GM18508 (cell line): Measurements from ENCODE around the gene LRRC57.
A peak's percentile ranks its signal among the peaks of the same experiment; 100 is the strongest.
"Not testable (repeated sequence)": the region's sequence is repeated elsewhere in the genome, so short reads cannot be mapped to it uniquely, and the experiment has no call there.

Source experiments
- ATAC-seq: cut with Tn5 transposase; IDR thresholded peaks from one replicate; pipeline ENCODE4 v1.9.1; 2021; ENCODE audit warnings: moderate number of reproducible peaks; ENCODE audit not compliant: insufficient read depth, unreplicated experiment

The LRRC57 gene

DNA sequence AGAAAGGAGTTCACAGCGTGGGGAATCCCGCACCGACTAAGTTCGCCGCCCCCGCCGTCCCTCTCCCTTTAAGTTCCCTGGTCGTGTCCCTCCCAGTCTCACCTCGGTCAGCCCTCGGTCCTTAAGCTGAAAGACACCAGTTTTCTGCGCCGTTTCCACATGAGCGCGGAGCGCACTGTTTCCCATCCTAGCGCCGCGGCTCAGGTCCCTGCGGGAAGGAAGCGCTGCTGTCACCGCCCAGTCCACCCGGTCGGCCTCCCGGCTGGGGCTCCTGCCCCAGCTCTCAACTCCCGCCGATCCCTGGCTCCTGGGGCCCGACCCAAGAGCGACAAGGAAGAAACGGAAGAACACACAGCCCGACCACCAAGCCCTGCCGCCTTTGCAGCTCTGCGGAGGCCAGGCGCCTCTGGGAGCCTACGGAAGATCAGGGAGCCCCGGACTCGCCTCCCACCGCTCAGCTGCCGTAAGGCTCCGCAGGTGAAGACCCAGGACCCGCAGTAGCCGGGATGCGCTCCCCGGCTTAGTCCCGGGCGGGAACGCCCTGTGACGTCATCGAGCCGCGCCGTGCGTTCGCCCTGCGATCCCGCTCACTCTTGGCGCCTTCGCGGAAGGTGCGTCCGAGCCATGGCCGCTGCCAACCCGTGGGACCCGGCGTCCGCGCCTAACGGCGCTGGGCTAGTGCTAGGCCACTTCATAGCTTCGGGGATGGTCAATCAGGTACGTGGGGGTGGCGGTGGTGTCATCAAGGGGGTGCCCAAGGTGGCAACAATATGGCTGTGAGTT, at the start of gene LRRC57, which contains the start of gene HAUS2:
TSS of gene LRRC57 (minus strand) at position 545 of the 783 bp plus-strand sequence. CDS start at position 186, 359 bp downstream.
TSS of gene HAUS2 (plus strand) at position 590 of the 783 bp plus-strand sequence. CDS start at position 625, 35 bp downstream.
- ATAC-seq = no peak

DNA sequence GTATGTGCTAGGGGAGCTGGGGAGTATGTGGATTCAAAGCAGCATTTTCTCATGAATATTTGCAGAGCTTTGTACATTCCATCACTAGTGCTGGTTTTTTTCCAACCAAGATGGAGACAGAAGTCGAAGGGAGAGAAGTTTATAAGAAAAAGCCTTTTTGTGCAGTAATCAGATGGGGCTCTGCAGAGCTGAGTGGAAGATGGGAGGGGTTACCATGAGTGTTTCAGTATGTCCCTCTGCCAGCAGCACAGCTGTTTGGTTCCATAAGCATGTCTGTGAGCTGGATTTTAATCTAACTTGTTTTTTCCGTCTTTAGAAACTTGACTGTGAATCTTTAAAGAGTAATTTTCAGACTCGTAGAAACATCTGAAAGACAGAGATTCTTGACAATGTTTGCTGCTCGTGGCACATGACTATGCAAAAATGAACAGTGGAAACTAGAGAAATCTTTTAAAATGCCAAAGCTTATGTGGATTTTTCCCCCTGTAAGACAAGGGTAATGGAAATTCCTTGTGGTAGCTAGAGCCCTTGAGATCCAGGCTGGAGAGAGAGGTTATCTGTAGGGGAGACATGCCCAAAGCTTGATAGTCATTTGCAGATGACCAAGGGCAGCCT, 47.1 kb upstream of the LRRC57 start:
- ATAC-seq = no peak

DNA sequence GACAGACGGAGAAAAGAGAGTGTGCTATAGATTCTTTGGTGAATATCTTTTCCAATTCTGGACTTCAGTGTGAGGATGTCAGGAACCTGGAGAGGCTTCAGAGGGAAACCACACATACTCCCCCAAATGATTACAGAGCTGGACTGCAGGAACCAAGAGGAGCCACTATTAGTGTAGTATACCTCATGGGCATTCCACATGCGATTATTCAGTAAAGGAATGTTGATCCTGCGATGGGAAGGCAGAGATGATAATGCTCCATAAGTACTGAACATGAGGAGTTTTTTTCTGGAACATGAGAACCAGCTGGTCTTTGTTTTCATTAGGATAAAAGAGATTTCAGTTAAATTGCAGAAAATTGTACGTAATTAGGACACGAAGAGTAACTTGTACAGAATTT, 45.5 kb upstream of the LRRC57 start:
- no peak for ATAC-seq

DNA sequence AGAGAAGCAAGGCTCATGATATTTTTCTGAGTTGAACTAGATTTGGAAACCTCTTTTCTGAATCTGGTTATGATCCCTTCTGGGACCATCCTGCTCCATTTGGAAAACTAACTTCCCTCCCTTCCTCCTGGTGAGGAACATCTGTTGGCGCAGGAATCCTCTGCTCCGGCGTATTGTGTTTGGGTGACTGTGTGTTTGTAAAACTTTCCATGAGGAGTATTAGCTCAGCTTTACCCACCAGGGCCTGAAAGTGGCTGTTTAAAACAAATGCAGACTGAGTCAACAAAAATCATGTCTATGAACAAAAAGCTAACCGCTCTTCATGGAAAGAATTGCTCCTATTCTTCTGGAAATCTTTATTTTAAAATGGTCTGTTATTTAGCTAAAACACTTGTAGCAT, 44.5 kb upstream of the LRRC57 start:
- no peak for ATAC-seq

DNA sequence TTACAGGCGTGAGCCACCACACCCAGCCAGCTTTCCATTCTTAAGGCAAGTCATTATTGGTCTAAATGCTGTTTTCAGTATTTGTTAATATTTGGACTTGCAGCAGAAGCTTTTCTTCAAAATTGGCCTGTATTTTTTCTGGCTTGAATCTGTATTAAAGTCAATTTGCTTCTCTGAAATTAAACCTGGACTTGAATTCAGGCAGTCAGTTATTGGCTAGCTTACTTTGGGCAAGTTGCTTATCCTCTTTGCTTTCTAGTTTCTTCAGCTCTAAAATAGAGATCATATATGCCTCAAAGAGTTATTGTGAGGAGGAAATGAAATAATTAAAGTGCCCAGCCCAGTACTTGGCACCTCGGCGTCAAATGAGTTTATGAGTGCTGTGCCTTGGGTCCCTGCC, 44.1 kb upstream of the LRRC57 start:
- ATAC-seq = no peak

DNA sequence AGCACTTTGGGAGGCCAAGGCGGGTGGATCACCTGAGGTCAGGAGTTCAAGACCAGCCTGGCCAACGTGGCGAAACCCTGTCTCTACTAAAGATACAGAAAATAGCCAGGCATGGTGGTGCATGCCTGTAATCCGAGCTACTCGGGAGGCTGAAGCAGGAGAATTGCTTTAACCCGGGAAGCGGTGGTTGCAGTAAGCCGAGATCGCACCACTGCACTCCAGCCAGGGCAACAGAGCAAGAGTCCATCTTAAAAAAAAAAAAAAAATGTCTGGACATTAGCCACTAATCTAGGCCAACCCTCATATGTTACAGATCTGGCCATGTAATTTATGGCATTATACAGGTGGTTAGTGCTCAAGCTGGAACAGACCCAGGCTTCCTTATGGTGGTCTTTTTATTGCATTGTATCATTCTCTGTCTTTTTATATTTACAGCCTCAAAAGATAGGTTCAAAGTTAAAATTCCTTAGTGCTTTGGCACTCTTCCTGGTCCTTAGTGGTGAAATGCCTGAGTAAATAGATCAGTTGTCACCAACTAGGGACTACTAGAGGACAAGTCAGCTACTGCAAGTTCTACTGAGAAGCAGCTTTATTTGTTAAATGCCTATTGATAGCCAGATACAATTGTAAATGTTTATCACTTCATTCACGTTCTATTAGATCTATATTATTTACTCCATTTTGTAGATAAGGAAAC, 42.8 kb upstream of the LRRC57 start:
- no peak for ATAC-seq

DNA sequence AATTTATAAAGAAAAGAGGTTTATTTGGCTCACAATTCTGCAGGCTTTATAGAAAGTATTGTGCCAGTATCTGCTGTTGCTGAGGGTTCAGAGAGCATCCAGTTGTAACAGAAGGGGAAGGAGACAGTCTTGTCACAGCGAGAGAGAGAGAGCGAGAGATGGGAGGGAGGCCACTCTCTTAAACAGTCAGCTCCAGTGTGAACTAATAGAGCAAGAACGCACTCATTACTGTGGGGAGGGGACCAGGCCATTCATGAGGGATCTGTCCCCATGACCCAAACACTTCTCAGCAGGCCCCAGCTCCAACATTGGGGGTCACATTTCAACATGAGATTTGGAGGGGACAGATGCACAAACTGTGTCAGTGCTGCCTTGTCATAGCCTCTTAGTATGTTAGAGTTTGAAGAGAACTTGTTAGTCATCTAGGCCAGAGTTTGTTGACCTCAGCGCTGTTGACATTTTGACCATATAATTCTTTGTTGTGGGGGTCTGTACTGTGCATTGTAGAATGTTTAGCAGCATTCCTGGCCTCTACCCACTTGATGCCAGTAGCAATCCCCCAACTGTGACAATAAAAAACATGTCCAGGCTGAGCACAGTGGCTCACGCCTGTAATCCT, 42.1 kb upstream of the LRRC57 start:
- ATAC-seq = no peak

DNA sequence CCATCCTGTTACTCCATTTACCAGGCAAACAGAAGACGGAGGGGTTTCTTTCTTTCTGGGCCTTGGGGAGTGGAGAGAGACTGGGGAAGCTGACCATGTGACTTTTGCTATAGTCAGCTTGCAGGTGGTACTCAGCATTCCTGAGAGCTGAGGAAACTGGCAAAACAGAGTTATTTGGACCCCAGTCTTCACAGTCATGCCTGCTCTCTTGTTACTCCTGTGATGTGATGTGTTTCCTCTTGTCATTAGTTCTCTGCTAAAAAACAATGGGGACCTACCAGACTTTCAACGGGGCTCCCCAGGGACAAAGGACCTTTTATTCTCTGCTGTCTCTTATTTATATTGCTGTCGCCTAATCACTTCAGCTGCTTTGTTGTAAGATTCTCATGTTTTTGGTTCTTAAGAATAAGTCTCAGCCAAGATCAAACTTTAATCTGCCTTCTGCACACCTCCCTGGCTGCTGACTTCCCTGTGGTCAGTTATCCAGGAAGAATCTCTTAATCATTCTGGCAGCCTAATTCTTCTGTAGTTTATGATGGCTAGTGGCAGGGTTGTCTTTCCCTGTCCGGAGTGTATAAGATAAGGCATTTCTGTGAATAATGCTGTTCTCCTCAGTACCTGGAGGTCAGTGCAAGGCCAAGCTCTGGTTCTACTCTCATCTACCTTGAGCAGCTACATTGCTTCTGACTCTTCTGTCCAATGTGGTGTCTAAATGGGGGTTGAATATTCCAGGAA, 35.6 kb upstream of the LRRC57 start:
- ATAC-seq = no peak

DNA sequence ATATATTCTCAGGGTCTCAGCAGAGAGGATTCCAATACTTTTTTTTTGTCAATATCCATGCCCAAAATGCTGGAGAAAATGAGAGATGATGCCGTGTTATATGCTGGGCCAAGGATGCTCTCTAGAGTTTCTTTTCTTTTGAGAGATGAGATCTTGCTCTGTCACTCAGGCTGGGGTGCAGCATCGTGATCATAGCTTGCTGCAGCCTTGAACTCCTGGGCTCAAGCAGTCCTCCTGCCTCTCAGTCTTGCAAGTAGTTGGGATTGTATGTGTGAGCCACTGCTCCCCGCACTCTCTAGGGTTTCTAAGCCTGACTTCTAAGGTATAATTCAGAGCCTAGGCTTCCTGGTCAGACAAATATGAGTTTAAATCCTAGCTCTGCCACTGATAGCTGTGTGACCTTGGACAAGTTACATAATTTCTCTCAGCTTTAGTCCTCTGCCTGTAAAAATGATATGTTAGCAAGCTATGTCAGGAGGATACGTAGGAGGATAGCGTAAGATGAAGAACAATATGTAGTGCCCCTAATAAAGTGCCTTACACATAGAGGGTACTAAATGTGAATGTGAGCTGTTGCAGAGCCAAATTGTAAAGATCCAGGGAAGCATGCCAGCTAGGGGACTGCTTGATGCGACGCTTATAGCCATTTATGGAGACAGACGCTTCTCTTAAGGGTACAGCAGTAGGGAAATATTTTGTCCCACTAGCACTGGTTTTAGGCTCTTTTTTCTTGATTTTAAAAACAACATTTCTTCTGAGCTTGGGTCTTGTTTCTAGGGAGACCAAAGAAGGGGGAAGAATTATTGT, 34.2 kb upstream of the LRRC57 start:
- ATAC-seq = no peak

DNA sequence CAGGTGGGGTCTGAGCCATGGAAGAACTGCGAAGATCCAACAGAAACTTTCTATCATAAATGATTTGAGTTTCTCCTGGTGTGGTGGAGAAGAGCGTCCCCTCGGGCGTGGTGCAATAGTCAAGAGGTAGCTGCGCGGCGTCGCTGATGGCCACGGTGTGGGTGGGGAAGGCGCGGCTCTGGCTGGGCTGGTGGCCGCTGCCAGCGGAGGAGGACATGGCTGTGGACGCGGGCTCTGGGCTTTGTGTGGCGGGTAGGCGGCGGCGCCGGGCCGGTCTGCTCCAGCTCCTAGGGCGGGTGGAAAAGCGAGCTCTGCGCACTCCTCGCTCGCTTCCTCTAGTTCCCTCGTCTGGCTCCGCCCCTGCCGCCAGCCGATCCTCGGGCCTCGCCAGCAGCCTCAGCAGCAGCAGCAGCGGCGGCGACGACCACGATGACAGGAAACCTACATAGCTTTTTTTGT, 32.7 kb upstream of the LRRC57 start:
- peak; percentile 52 for ATAC-seq

DNA sequence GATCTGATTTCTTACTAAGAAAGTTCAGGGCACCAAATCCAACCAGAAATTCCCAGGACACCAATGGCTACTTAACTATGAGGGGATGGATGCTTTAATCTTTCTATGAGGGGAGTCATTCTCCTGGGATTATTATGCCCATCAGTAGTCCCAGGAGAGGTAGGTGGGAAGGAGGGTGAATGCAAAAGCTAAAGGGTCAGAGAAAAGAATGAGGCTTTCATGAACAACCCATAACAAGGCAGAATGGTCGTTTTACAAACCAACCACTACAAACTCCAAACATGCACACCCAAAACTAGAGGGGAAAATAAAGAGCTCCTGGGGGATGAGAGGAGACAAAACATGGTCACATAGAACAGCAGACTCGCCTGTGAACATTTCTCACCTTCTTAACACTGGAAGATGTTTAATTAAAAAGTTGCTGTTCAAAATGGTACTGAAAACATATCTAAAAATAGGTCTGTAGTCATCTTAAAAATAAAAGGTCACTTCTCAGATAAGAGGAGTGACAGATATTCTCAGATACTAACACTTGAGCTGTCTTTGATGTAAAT, 30.5 kb upstream of the LRRC57 start:
- ATAC-seq = no peak

DNA sequence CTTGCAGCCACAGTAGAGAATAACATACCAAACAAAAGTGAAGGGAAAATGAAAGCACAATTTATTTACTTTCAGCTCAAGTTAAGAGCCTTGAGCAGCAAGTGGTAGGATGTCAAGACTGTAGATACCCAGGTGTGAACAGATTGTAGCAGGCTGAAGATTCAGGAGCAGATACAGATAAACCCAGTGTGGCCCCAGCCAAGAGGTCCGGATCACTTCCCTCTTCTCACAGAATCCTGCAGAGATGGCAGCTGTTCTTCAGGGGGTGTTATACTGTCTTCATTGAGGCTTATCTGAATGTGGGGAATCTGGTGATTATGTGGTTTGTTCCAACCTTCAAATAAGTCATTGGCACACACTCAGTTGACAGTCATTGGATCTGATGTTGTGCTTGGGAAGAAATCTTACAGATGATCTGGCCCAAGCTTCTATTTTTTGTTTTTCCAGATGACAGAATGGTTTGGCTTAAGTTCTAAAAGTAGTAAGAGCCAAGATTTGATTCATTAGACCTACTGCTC, 29.0 kb upstream of the LRRC57 start:
- no peak for ATAC-seq

DNA sequence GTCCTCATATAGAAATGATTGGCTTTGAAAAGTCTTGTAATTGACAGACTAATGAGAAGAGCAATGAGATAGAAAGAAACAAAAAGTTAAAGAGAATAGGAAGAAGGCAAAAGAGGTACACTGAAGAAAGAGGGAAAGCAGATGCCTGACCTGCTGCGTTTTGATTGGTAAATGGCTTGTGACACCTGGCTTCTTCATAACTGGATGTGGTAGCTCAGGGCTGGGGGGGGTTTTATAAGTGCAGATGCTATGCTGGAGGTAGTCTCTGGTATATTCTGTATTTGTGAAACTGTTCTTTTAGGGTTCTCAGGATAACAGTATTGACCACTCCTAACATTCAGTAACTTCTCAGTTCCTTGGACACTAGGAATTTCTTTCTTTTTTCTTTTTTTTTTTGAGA, 28.2 kb upstream of the LRRC57 start:
- no peak for ATAC-seq

DNA sequence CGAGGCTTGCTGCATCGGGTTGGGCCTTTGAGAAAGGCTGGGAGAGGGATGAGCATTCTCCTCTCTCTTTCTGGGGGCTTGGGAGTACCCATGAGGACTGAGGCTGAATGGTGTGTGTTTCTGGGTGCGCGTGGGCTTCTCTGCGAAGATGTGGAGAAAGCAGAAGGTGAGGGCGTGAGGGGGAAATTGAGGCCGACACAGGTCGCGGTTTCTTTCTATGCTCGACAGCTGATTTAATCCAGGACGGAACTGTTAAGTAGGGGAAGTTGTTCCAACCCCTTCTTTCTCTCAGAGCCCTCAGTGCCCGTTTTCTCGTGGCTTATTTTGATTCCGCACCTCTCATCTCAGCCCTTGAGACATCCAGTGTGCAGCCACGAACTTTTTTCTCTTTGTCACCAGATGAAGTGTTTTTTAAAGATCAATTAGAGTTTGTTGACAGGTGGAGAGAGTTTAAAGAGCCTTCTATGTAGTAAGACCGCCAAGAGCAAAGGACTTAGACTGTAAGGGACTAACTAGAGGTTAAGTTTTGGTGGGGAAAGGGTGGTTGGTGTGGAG, 27.5 kb upstream of the LRRC57 start:
- ATAC-seq = no peak

DNA sequence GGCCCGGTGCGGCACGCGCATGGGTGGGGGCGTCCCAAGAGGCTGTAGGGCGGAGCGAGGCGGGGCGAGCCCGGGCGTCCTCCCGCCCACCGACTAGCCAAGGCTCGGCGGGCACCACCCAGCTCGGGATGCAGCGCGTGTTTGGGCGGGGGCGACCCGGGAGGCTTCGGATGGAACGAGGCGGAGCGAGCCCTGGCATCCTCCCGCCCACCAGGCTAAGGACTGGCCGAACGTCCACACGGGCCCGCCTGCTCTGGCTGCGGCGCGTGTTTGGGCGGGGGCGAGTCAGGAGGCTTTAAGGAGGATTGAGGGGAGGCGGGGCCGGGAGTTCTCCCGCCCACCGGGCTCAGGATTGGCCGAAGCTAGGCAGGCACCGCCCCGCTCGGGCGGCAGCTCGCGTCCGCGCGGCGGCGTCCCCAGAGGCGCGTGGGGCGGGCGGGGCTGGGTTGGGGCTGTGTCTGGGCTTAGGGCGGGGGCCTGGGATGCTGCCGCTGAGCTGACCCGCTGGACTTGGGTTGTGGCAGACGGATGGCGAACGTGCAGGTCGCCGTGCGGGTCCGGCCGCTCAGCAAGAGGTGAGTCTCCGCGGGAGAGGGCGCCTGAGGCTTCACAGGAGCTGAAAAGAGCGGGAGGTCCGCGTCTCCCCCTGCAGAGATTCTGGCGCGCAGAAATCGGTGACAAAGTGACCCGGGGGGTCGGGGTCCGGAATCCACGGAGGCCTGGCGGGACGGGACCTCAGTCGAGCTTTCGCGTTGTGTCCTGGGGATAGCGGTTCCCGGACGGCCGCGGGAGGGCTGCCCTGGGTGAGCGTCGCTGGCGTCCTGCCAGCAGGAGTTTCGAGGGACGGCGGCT, 26.8 kb upstream of the LRRC57 start, which contains the start of gene STARD9:
TSS of gene STARD9 (plus strand) at position 419 of the 852 bp plus-strand sequence. CDS start at position 529, 110 bp downstream.
- peak; percentile 79 for ATAC-seq

DNA sequence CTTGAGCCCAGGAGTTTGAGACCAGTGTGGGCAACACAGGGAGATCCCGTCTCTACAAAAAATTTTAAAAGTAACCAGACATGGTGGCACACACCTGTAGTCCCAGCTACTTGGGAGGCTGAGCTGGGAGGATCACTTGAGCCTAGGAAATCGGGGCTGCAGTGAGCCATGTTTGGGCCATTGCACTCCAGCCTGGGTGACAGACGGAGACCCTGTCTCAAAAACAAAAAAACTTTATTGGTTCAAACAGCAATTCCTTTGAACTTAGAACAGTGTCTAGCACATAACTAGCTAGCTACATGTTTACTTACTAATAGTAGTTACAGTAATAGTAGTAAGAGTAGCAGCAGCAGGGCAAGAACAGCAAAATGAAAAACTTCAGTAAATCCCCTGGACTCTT, 10.1 kb upstream of the LRRC57 start:
- no peak for ATAC-seq

DNA sequence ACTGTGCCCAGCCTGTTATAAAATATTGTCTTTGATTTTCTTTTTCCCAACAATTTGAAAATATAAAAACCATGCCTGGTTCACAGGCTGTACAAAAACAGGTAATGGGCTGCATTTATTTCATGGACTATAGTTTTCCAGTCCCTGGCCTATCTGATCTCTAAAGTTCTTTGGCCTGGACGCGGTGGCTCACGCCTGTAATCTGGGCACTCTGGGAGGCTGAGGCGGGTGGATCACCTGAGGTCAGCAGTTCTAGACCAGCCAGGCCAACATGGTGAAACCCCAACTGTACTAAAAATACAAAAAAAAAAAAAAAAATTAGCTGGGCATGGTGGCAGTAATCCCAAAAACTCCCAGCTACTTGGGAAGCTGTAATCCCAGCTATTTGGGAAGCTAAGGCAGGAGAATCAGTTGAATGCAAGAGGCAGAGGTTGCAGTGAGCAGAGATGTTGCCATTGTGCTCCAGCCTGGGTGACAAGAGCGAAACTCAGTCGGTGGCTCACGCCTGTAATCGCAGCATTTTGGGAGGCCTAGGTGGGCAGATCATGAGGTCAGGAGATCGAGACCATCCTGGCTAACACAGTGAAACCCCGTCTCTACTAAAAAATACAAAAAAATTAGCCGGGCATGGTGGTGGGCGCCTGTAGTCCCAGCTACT, 8.1 kb upstream of the LRRC57 start:
- ATAC-seq = not testable (repeated sequence)
